GM21390 (cell line): ENCODE results near the gene TRAM2.
A peak's percentile ranks its signal among the peaks of the same experiment; 100 is the strongest.

Experiments
- ATAC-seq: cut with Tn5 transposase; IDR thresholded peaks from one replicate; pipeline ENCODE4 v1.9.1; 2021; ENCODE audit not compliant: unreplicated experiment

Gene TRAM2

DNA sequence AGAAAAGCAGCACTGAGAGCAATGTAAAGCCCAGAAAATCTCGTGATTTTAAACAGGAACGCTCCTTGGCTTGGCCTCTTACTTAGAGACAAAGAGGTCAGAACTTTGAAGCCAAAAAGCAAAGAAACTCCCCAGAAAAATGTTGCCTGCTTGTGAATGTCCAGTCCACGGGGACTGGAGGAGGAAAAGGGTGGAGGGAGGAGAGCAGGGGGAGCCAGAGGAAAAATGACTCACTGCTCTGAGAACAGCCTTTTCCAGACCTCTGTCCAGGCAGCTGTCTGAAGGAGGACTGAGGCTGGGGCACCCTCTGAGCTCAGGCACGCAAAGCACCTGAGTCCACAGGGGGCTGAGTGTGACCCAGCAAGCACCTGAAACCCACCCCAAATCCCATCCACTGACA is 64.7 kb downstream of the TRAM2 start:
- no peak for ATAC-seq

DNA sequence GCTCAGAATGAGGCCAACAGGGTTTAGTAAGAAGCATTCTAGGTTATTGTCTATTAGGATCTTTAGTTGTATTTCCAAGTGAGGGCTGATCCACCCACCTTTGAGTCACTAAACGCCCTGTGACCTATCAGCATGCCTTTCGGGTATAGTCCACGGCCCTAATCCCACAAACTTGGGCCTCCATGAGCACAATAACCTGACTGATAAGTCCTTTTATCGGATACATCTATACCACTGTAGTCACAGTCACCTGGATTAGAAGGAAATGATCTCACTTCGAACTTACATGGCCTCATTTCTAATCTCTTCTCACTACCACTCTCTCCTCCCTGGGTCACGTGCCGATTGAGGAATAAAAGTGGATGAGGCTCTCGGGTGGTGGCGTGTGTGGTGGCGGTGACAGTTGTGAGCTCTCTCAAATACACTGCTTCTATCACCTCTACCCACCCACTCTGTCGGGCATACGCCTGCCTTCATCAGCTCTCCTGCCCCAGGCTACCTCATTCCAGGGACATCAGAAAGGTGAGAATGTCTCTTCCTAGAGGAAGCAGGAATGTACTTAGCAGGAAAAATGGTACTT is 65.2 kb downstream of the TRAM2 start:
- no peak for ATAC-seq

DNA sequence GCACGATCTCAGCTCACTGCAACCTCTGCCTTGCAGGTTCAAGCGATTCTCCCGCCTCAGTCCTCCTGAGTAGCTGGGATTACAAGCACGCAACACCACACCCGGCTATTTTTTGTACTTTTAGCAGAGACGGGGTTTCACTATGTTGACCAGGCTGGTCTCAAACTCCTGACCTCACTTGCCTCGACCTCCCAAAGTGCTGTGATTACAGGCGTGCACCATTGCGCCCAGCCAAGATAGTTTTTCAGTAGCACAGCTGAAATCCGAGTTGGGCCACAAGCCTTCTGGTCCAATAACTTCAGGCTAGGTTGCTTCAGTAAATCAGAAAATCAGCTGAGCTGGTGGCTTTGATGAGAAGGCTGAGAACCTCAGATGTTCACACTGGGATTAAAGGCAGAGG is 65.7 kb downstream of the TRAM2 start:
- no peak for ATAC-seq

DNA sequence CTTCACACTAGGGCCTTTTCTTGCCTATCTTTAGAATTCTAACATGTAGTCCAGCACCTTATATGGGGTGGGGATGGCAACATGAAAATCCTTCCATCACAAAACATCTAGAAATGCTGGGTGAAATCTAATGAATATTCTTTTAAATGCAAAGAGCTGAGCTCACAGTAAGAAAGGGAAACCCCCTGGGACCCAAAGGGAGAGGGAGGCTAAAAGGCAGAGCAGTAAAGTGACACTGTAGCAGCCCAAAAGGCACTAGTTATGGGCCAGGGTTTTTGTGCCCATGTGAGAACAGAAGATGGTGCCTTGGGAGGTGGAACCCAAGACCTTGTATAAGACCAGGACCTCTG is 66.7 kb downstream of the TRAM2 start:
- ATAC-seq = no peak

DNA sequence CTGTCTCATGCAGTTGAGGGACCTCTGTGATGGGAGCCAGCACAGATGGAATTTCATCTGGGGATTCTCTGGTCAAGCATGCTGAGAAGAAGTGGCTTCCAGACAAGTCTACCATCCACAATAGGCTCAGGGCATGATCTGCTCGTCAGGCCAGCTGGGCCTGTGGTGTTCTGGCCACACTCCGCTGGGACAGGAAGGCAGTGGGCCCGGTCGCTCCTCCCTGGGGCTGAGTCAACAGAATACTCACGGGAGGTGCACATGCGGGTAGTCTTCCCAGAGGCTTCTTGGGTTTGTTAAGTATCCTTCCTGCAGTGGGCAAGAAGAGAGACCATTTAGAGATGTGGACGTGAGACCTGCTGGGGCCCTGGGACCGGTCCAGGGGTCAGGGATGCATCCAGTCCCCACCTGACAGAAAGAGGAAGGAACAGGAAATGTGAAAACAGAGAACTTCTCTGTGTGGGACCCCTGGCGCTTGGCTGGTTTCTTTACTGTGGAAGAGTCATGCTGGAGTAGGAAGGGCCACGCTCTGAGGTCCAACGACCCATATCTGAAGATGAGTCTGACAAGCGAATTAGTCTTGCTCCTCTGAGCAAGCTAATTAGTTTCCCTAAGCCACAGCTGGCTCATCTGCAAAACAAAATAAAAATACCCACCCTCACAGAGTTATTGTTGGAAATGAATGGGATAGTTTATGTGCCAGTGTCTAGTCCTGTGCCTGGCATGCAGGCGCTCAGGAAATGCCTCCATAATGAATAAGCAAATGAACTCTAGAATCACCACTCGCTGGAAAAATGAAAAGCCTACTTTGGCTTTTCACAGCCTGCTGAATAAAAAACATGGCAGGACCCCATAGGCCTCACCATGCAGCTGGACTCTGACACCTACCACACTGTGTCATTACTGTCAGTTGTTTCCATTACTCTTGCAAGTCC is 67.3 kb downstream of the TRAM2 start:
- no peak for ATAC-seq

DNA sequence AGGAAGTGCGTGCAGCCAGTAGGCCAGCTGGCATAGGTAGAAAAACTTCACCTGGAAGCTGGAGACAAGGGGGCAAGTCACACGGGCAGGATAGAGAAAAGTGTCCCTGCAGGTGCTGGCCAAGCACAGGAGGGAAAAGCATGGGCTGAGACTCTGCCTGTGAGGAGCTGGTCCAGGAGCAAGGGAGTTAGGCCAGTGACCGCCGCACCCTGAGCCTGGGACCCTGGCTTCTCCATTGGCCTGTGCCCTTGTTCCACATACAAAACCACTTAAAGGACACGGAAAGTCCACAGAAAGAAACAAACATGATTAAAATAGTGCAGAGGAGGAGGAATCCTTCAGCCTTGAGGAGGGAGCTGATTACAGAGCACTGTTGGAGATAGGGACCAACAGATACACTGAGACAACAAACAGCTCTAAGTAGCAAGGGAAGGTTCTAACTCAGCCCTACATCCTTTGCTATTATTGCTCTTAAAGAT is 68.6 kb downstream of the TRAM2 start:
- no peak for ATAC-seq

DNA sequence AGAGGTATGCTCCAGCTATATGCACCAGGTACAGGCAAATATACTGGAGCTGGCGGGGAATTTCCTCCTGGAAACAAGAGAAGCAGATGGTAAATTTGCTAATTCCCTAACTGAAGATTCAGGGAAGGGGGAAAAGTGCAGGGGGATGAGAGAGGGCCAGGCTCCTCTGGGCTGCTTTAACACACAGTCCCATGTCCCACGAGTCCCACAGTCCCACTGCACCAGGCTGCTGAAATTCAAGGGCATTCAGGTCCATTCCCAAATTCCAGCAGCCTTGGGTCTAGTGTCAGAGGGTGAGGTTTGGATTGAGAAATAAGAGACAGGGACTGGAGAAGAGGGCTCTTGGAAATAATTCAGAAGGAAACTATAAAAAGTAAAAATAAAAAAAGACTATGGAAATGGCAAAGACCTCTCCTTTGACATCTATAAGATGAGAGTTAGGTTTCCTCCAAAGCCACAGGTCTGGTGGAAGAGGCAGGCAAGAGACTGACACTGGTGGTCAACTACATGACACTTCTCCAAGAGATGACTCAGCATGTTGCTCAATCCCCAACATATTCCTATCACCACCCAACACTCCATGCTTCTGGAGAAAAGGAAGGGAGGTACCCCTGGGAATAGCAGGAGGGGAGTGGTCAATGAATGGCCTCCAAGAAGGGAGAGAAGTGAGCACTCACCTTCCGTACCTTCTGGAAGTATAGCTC is 69.2 kb downstream of the TRAM2 start:
- no peak for ATAC-seq

DNA sequence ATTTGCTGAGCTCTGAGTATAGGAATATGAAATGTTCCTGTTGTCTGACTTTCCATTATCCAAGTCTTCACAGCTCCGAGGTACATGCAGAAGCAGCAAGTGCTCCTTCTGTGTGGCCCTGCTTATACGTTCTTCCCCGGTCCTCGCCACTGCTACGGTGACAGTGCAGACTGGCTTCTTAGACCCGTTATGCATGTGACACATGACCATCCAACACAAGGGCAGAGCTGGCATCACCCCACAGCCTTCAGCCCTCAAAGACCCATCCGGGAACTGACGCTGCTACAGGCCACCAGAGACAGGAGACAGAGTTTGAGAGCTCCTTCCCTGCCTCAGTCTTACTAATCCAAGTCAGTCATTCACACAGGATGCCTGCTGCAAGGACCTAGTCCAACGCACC is 70.4 kb downstream of the TRAM2 start:
- ATAC-seq = no peak

DNA sequence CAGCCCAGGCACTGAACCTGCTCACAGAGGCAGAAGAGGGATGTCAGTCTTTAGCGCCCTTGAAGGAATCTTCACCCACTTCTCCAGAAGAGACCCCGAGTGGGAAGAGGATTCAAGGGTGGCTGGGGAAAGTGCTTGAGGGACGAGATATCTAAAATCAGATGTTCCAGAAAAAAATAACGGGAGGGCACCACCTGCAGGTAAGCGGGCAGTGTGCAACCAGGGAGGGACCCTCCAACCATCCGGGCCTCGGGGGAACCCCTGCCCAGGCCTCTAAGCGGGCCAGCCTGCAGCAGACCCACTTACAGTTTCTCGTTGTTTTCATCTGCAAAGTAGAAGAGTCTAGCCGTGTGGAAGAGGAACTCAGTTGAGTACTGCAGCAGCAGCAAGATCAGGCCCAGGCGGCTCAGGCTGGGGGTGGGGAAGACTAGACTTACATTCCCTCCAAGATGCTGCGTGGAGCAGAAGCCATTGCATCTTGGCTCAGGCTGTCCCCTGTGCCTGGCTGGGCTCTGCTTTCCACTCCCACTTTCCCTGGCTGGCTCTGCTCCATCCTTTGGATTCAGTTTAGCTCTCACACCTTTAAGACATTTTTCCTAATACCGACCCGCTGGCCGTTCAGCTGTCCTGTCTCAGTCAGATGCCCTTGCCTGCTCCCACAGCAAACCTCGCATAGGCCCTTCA is 71.0 kb downstream of the TRAM2 start:
- no peak for ATAC-seq

DNA sequence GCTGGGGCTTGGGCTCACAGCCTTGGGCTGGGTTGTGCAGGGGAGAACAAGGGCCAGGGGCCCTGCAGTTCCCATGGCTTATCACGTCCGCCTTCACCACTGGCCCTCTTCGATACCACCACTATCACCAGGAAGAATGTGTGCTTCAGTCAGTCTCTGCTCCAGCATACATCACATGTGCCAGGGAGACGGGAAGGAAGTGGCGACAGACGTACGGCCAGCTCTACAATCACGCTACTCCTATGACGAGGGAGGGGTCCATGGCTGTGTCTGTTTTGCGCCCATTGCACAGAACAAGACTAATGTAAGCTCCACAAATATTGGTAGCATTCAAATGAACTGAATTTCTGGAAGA is 72.1 kb downstream of the TRAM2 start:
- no peak for ATAC-seq

DNA sequence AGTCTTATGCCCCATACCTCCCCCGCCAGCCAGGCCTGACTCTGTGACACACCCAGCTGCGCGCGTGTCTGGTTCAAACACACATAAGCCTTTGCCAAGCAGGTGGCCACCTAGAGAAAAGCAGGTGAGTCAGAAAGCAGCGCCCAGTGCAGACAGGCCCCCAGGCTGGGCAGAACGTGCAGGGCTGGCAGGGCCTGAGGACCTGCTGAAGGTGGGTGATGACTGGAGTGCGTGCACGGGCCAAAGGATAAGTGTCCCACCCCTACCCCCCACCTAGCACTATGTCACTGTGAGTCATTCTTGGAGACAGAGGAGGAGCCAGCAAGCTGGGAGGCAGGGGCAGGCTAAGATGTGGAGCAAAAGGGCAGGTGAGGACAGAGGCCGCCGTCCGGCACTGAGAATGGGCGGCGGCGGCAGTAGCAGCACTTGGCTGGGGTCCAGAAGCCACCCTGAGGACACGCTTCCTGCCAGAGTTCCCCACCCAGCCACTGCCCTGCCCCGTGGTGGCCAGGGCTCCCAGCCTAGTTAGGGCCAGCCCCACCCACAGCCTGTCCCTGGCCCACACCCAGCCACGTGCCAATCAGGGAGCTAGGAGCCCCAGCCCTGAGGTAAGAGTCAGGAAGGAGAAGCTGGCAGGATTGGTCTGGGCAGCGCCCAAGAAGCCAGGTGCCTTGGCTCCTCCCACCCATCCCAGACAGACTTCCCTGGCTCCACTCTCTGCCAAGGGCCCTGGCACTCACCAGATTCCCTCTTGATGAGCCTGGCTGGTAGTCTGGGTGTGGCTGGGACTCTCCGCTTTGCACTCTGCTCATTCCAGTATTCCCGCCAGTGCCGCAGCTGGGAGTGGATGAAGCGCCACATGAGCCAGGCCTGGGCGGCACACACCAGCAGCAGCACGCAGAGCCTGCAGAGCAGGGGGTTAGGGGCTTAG is 72.7 kb downstream of the TRAM2 start:
- no peak for ATAC-seq

DNA sequence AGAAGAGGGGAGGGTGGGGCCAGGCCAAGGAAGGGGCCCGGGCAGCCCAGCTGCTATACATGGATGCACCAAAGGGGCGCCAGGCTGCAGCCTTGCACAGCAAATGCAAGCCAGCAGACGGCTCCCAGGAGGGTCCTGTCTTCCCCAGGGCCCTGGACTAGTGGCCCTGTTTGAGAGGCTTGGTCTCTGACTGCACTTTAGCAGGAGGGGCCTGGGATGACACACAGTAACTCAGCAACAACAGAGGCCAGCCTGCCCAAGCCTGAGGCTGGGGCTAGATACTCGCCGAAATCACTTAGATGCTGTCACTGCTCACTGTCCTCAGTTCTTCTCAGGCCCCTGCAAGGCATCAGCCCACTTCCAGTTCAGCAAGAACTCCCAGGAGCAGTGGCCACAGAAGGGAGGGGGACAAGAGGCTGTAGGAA is 73.5 kb downstream of the TRAM2 start:
- ATAC-seq = no peak

DNA sequence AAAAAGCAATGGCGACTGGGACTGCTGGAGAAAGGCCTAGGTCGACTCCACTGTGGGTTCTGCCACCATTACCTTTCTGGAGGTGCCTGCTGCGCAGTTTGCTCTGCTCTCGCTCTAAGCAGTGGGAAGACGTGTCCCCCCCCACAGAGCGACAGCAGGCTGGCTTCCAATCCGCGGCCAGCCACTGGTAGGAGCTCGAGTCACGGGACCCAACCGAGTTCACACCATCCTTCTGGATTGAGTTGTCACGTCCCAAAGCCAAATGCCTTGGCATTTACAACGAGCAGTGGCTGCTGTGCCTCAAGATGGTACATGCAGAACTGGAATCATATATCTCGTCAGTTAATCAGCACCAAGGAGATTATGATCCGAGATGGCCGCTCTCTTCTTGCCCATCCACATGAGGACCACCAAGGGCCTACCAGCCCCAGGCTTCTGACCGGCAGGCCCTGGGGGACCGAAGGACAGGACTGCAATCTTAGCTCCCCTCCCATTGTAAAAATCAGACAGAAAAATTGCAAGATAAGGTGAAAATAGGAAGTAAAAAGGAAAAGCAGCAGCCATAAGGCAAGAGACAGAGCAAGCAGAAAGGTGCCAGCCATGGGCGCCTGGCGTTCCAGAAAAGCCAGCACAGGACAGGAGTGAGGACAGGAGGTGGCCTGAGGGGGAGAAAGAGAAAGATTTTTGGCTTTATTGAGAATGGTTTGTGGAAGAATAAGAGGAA is 74.4 kb downstream of the TRAM2 start:
- ATAC-seq = no peak

DNA sequence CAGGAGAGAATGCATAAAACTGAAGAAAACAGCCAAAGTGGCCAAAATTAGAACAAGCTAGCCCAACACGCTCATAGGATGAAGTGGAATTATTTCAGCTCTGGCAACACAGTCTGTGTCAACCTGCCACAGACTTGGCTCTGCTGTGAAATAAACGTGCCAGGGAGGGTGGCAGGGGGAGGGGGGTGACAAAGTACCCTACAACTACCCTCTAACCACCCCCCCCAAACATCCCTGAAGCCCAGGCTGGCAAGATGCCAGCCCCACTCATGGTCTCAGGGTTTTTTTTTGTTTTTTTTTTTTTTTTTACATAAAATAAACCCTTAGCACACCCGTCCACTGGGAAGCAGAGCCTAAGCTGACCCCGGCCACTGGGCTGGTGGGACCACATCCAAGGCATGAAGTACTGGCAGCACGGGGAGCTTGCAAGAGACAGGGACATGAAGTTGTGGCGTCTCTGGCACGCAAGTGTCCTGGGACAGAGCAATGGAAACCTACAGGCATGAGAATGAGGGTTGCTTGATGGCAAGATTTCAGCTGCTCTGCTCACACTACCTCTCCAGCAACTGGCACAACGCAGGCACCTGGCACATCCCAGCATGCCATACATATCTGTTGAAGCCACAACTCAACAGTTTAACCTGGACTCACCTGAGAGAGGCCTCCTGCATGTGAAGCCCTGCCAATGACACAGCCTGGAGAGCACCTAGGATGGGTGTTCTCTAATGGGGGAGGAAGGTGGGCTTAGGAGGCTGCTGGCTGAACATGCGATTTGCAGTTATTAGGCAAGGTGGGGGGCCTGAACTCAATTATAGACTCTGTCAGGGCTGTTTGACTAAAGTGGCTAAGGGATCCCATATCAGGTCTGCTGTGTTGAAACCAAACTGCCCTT is 76.4 kb downstream of the TRAM2 start:
- no peak for ATAC-seq

DNA sequence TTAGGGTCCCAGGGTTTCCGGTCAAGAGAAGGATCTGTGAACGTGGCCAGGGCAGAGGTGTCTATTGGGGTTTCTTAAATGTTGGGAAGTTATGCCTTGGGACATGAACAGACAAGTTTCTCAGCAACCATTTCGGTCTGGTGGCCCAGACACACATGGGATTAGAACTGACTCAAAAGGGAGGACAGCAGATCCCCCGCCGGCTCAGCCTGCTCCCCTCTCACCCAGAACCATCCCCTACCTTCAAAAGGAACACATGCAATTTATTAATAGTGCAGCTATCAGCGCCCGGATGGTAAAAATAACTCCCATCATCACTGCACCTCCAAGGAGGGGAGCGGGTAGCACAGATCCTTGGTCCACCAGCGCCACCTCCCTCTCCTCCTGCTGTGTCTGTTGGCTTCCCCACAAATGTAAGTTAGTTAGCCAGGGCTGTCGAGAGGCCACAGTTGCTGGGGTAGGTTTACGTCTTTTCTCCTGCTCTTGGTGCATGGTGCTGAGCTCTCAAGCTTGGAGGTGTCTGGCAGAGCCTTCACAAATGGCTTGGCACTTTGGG is 77.1 kb downstream of the TRAM2 start:
- no peak for ATAC-seq

DNA sequence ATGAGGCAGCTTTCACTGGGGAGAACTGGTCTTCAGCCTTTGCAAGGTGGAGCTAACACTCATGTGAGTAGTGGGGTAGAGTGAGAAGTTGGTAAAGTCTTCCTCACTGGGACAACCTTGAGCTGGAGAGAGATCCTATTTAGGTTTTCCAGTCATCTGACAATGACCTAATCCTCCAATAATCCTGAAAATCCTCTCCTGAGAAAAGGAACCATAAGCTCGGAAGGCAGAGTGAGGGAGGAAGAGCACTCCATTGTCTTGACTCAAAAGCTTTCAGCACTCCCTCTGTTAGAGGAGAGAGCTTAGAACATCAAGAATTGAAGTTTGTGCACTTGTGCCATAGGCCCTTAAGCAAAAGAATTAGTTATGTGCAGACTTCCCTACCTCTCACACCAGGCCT is 77.8 kb downstream of the TRAM2 start:
- ATAC-seq = no peak

DNA sequence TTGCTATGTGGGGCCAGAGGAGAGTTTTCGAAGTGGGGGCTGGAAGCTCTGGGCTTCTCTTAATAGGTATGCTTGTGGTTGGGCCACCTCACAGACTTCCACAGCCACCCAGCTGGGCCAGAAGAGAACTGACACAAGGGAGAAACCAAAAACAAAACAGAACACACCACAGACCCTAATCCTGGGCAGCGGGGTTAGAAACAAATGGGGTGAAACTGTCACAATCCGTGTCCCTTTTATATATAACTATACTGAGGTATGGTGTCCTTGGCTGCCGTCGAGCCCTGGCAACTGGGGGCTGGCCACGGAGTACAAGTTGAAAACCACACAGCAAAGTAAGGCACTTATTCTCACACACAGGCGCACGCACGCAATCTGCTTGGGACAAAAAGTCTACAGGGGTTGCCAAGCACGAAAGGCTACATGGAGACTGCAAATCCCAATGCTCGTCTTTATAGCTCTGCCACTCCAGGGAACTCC is 78.3 kb downstream of the TRAM2 start:
- ATAC-seq = peak; percentile 59
